GM12891 (cell line): ENCODE data around the gene KCNG1.

Experiments
- PAX5 ChIP-seq: IDR thresholded peaks from 2 replicates; pipeline ENCODE4 v1.6.1; 2011; ENCODE audit warnings: low read length, moderate library complexity, mild to moderate bottlenecking; ENCODE audit not compliant: insufficient read depth, severe bottlenecking
- POLR2A ChIP-seq: IDR thresholded peaks from 2 replicates; pipeline ENCODE4 v1.6.1; 2011; ENCODE audit warnings: low read depth, low read length, control low read depth
- POLR2AphosphoS5 ChIP-seq: IDR thresholded peaks from 2 replicates; pipeline ENCODE4 v1.6.1; 2011; ENCODE audit warnings: low read depth, low read length, control low read depth
- SPI1 ChIP-seq: IDR thresholded peaks from 2 replicates; pipeline ENCODE4 v1.6.1; 2011; ENCODE audit warnings: low read depth, low read length, control low read depth
- TAF1 ChIP-seq: IDR thresholded peaks from 2 replicates; pipeline ENCODE4 v1.6.1; 2011; ENCODE audit warnings: low read depth, low read length, control low read depth

- TF ChIP-seq TAF1 (no peak), POLR2A (no peak), SPI1 (no peak), POLR2AphosphoS5 (no peak), PAX5 (no peak)
Measured at GRCh38 chr20:50999355-50999754, 23.6 kb downstream of the KCNG1 start.
